CD4-positive, alpha-beta T cell treated with Interleukin-17A for 1 hour (primary cell): ENCODE measurements around the gene RAB7A.
"Not testable (repeated sequence)": the region's sequence is repeated elsewhere in the genome, so short reads cannot be mapped to it uniquely, and the experiment has no call there.

Experiments used
- DNase-seq: peaks from one replicate; pipeline ENCODE4 v3.0.0-alpha.2; 2020

RAB7A gene

DNA sequence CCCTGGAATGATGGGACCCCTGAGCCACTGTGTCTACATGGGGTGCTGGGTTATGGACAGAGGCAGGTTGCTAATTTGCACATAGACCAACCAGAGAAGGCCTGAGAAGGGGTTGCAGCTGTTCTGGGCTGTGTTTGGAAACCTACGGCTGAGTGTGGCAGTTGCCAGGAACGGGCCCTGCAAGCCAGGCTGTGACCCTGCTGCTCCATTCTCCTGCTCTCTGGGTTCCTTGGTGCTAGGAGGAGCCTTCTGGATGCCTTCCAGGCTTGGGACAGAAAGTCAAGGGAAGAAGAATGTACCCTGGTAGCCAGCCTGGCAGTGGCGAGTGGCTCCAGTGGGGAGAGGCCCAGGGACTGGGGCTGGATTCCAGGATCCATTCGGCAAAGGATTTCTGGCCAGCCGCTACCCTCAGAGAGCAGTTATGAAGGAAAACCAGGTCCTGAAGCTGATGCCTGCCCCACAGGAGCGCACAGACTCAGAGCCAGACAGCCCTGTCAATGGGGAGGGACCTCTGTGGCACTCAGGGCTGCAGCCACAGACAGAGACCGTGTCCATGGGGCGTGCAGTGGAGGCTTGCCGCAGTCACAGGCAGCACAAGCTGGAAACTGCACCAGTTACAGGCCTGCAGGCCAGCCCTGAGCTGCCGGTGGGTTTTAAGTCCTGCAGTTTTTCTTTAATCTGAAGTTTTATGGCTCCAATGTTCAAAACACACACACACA lies 98.3 kb downstream of the RAB7A start:
- DNase-seq, result no peak

DNA sequence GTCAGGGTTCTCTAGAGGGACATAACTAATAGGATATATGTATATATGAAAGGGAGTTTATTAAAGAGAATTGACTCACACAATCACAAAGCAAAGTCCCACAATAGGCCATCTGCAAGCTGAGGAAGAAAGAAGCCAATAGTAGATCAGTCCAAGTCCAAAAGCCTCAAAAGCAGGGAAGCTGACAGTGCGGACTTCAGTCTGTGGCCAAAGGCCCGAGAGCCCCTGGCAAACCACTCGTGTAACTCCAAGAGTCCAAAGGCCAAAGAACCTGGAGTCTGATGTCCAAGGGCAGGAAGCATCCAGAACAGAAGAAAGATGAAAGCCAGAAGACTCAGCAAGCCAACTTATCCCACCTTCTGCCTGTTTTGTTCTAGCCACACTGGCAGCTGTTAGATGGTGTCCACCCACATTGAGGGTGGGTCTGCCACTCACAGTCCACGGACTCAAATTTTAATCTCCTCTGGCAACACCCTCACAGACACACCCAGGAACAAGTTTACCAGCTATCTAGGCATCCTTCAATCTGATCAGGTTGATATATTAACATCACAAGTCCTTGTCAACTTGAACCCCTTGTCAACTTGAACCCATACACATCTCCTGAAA lies 99.2 kb downstream of the RAB7A start:
- no peak for DNase-seq

DNA sequence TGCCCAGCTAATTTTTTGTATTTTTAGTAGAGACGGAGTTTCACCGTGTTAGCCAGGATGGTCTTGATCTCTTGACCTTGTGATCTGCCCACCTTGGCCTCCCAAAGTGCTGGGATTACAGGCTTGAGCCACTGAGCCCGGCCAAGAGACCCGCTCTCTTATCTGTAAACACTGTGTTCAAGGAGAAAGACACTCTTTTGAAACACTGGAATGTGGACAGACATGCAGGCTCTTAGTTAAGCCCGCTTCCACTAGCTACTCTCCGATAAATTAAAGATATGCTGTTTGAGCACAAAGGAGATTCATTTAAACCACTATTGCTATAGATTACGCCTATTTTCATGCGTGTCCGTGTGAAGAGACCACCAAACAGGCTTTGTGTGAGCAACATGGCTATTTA lies 103.1 kb downstream of the RAB7A start:
- DNase-seq, result not testable (repeated sequence)

DNA sequence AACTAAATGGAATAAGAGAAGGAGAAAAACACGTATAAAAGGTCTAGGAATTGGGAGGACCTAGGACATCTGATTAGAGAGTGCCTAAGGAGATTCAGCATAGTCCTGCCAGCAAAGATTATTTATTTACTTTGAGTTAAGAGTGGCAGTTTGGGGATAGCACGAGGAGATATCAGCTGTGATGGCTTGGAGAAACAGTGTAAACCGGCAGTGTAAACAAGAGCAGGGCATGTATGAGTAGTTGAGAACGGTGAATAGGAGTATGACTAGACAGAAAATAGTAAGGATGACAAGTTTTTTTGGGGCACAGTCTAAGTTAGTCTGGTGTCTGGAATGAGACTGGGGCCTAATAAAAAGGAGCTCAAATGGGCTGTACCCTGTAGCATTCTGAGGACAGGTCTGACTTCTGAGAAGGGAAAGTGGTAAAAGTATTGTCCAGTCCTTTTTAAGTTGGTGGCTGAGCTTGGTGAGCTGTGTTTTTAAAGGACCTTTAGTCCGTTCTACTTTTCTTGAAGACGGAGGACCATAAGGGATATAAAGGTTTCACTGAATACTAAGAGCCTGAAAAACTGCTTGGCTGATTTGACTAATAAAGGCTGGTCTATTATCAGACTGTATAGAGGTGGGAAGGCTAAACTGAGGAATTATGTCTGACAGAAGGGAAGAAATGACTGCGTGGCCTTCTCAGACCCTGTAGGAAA lies 104.1 kb downstream of the RAB7A start:
- not testable (repeated sequence) for DNase-seq

DNA sequence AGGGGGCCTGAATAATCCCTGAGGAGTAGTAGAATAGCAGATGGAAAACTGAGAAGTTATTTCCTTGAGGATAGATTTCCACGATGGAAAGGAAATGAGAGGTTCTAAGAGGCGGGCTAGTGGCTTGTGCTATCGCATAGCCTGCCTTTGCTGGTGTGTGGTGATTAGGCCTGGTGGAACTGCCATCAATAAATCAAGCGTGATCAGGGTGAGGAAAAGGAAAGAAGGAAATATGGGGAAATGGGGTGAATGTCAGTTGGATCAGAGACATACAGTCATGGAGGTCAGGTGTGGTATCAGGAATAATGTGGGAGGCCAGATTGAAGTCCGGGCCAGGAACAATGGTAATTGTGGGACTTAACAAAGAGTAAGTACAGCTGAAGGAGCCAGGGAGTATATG lies 104.8 kb downstream of the RAB7A start:
- DNase-seq, result not testable (repeated sequence)

DNA sequence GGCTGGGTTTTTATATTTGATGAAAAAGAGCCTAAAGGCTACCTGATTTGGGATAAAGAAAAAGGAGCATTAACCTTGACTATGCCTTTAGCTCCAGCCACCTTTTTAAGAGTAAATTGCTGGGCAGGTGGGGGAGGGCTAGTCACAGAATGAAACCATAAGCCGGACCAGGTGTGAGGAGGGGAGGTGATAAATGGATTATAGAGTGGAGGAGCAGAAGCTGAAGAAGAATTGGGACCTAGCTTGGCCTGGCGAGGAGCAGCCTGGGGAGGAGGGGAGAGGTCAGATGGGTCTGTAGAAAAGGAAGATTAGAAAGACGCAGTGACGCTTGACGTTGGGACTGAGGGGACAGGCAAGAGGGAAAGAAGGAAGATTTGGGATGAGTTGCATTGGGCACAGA lies 107.0 kb downstream of the RAB7A start:
- DNase-seq, result not testable (repeated sequence)

DNA sequence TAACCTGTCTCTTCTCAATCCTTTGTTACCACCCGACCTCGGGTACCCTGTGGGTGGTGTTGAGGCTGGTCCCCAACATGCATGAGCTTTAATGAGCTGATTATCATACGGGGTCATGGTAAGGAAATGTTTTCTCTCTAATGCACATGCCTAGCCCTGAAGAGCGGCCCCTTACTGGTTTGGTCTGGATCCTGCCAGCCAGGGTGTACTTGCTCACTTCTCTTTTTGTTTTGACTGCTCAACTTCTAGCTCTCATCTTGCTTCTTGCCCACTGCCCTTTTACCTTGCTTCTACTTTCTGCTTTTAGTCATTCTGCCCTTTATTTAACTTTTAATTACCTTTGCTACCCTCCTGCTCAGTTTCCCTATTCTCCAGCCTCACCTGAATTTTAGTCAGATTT lies 109.1 kb downstream of the RAB7A start:
- DNase-seq, result no peak

DNA sequence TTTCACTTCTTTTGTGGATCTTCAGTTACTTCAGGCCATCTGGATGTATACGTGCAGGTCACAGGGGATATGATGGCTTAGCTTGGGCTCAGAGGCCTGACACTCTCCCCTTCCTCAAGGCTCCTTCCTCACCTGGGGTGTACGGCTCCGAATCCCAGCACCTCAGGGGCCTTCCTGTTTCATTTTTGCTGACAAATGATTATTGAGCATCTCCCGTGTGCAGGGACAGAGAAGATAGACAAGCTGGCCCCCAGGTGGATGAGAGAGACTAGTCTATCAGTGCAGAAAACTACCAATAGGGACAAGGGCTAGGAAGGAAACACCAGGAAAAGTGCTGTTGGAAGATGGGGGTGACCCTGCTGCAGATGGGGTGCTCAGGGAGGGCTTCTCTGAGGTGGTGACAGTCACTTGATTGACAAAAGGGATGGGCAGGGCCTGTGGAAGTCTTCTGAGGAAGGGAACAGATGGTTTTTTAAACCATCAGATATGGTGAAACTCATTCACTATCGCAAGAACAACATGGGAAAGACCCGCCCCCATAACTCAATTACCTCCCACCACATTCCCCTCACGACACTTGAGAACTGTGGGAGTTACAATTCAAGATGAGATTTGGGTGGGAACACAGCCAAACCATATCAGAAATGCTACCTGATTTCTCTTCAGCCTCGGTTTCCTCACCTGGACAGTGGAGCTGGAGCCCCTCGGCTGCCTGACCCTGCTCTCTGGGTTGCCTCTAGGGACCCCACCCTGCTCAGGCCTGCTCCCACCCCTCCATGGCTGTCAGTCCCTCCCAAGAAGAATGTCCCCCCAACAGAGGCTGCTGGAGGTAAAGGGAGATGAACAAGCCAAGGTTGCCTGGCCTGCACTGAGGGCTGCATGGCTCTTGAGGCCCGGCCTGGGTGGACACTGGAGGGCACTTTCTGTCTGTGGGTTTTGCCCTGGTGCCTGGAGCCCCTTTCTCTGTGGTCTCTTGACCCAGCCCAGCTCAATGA lies 116.2 kb downstream of the RAB7A start:
- no peak for DNase-seq

DNA sequence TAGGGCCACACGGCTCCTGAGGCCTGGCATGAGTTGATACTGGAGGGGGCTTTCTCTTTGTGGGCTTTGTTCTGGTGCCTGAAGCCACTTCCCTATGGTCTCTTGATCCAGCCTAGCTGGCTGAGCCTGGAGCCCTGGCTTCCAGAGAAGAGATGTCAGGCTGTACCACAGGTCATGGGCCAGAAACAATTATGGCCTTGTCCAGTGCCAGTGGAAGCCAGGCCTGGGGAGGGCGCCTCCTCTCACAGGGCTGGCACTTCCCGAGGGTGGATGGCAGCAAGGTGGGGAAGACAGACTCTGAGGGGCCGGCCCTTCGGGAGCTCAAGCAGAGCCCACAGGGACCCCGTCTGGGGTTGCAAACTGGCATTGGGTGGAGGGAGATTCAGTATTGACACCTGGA lies 118.5 kb downstream of the RAB7A start:
- no peak for DNase-seq

DNA sequence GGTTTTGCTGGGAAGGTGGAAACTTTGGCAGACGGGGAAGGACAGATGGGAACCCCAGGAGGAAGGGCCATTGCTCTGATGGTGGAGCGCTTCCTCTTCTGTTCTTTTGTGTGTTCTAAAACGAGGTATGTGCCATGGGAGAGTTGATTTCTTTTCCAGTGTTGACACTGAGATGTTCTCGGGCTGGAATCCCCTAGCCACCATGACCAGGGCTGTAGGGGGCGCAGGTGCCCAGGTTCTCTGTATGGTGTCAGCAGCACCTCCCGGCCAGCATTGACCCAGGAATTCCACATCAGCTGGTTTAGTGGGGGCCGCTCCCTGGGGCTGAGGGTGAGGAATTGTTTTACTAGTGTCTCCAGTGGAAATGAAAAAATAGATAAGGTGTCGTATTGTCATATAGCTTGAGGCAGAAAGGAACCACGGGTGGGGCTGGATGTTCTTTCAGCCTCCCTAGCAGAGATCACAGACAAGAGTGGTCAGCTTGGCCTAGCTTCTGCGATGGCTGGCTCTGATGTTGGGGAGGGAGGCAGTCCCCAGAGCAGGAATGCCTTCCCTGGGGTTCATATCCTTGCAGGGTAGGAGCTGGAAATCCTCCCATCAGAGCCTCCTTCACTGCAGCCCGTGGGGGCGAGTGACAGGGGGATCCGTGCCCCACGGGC lies 119.3 kb downstream of the RAB7A start:
- no peak for DNase-seq

DNA sequence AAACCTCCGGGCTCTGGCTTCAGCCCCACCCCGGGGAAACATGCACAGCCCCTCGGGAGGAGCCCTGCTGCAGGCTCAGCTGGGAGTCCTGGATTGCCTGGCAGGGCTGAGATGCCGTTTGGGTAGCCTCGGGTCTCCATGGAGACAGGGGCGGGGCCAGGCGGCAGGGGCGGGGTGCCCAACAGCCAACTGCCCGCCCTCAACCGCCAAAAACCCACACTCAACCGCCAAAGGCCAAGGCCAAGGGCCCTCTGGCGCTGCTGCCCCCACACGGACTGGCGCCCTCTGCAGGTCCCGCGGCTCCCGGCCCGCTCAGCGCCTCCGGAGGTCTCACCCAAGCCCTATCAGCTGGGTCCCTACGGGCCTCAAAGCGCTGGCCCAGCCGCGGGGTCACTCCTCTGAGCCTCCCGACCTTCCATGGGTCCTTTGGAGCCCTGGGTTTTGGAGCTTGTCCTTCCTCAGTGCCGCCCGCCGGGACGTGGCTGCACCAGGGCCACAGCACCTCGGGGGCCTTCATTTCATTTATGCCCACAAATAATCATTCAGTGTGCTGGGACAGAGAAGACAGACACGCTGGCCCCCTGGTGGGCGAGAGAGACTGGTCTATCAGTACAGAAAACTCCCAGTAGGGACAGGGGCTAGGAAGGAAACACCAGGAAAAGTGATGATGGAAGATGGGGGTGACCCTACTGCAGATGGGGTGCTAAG lies 119.9 kb downstream of the RAB7A start:
- peak; percentile 87 for DNase-seq

DNA sequence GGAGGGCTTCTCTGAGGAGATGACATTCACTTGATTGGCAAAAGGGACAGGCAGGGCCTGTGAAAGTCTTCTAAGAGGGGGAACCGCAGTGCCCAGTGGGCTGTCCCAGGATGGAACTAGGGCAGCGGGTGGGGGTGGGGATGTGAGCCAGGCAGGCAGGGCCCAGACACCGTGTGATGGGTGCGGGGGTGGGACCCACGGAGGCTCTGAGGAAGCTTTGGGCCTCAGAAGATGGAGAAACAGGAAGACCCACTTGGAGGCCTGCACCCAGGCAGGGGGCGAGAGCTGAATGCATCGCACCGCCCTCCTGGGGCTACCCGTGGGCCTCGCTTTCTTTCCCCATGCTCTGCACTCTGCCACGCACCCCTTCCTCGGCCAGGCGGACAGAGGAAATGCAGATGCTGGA lies 120.5 kb downstream of the RAB7A start:
- no peak for DNase-seq

DNA sequence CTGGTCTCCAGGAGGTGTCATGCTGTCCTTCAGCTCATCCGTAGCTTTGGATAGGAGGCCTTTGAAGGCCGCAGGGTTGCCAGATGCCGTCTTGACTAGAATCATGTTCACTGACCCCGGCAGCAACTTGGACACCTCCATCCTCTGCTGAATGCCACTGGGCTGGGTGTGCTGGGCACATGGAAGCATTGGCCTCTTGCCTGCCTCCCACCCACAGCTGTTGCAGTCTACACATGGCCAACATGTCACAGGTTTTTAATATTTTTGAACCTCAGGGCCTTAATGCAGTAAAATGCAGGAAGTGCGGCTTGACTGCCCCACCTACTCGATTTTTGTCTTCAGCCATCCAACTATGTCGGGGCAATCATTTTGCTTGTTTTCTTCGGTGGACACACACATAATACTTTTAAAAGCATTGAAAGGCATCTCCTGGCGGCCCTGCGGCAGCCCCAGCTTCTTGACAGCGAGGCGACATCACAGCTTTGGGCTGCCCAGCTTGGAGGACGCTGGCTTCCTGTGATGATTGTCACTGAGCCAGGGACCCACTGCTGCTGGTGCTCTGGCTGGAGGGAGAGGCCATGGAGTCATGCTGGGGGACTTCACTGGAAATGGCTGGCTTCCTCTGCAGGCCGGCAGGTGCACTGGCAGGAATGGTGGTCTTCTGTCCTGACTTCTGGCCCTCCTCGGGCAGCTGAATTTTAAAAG lies 121.8 kb downstream of the RAB7A start:
- no peak for DNase-seq

DNA sequence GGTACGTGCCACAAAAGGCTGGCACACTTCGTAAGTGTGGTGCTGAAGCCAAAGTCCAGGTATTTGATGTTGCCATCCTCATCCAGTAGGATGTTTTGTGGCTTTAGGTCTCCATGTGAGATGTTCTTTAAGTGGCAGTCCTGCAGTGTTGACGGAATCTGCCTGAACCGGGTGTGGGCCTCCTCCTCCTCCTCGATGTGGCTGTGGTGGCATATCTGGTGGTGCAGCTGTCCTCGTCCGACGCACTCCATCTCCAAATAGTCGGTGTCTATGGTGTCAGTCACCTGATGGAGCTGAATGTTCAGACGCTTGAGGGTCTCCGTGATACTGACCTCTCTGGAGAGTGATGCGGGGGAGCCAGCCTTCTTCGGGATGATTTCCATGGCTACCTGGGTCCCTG lies 123.0 kb downstream of the RAB7A start:
- no peak for DNase-seq

DNA sequence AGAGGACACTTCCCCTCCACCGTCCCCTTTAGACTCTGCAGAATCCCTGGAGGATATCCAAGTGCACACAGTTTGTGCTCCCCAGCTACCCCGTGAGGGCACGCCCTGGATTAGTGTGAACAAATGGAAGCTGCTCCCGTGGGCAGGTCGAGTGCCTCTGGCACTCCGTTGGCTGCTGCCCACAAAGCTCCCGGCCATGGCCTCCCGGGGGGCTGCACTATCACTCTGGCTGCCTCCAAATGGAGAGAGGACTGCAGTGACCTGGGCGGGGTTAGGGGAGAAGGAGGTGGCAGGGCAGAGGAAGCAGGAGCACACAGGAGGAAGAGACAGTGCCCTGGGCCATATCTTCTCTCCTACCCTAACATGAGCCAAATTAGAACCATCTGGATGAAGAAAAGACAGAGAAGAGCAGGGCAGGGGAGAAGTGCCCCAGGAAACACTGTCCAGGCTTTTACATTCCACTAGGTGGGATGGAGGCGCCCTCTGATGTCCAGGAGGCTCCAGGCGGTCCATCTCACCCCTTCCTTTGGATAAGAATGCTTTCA lies 124.0 kb downstream of the RAB7A start:
- DNase-seq, result no peak

DNA sequence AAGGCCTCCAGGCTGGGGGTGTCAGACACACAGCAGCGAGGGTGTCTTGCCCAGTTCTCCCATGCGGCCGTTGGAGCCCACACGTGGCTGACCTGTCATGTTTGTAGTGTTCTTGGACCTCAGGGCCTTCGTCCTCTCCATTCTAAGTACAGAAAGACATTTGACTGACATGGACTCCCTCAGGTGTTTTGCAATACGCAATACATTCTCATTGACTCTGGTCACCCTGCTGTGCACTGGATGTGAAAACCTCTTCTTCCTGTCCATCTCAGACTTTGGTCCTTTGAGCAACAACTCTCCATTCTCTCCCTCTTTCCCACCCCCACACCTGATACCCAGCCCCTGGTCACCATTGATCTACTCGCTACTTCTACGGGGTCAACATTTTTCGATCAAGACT lies 124.6 kb downstream of the RAB7A start:
- no peak for DNase-seq

DNA sequence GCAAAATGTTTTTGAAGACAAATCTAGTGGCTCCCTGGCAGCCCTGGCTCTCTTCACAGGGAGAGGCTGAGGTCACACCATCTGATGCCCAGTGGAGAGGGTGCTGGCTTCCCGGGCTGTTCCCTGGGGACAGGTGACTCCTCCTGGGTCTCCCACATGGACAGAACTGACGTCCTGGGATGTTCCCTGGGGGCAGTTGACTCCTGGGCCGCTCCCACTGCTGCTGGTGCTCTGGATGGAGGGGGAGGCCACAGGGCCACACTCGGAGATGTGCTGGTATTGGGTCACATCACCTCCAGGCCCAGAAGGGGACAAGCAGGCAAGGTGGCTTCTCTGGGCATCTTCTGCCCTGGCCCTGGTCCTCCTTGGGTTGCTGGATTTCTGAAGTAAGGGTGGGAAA lies 125.6 kb downstream of the RAB7A start:
- no peak for DNase-seq

DNA sequence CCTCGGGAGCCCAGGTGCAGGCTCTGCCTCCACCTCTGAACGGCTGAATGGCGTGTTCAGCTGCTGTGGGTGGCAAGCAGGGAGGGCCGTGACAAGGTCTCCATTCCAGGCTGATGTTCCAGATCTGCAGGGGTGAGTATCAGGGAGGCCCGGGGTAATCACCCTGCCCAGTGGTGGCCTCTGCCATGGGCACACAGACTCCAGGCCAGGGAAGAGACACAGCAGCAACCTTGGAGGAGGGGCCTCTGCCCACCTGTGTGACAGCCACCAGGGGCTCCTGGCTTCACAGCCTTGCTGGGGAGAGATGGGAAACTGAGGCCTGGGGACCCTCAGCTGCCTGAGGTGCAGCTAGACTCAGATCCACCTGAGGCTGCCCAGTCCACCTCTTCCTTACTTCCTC lies 127.8 kb downstream of the RAB7A start:
- no peak for DNase-seq

DNA sequence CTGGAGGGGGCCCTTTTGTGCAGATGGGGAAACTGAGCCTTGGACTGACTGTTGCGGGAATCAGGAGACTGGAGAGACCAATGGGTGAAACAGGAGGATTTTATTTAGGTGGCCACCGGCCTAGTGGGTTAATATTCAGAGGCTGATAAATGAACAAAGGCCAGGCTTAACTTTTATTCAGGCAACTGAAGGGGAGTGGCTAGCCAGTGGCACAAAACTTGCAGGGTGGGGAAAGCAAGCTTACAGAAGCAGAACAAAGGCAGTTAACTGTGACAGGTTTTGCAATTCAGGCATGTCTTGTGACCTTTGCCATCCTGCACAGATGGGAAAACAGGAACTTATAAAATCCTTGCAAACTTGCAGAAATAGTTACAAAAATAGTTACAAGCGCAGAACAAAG lies 128.5 kb downstream of the RAB7A start:
- DNase-seq, result no peak

DNA sequence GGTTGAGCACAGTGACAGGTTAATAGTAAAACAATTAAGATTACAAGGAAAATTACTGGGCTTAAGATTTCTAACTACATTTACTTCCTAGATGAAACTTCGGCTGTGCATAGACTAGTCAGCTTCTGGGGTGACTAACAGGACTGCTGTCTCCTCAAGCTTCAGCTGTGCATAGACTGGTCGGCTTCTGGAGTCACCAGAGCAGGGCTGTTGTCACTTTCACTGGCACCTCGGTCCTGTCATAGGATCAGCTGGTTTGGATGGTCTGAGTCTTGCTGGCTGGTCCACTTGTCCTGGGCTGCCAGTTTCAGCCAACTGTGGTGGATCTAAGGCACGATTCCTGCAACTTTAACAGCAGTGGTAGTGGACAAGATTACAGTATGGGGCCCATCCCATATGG lies 129.6 kb downstream of the RAB7A start:
- no peak for DNase-seq

DNA sequence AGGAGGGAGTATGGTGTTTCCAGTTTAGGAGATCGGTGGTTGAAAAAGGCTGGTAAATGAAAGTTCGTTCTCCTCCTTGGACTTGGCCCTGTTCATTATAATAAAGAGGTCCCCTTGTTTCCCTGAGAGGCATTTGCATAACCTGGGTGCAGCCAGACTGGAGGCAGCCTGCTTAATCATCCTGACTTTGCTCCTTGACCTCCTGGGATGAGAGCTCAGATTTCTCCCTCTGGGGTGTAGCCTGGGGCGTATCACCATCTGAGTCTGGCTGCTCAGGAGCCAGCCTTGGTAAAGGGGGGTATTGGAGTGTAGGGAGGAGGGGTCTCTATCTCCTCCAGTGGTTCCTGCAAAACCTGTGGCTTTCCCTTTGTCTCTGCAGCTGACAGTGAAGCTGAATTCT lies 132.2 kb downstream of the RAB7A start:
- no peak for DNase-seq
